ENCODE results near the gene SERPINA4. TPM values are rescaled to one million over a fixed set of nuclear protein-coding genes. Genes with fewer than 3 reads are reported as not detected.

Gene SERPINA4
- total and polyA plus RNA-seq, 2 of the 13 experiments (the other 11 are each of a cell fraction or from before 2014, with no cell fraction given) = 39.1 to 57.8 TPM

GRCh38 chr14:94598816-94599655 is 37.8 kb downstream of the SERPINA4 start (continued):
- TF ChIP-seq REST (IDR thresholded peaks at IDR 0.05; ENCODE audit: borderline replicate concordance in 1 of 2, low read depth in 1 of 2, low read length in 2 of 2) (peak in 1 of 2 experiments; percentile 70; a peak in 1 of 4 replicates), ZNF224 (CRISPR knock-in tag; IDR thresholded peaks at IDR 0.05) (no peak), NFKB2 (CRISPR knock-in tag; IDR thresholded peaks at IDR 0.05; ENCODE audit: borderline replicate concordance) (no peak), SMARCC2 (IDR thresholded peaks at IDR 0.05) (no peak), RFXANK (CRISPR knock-in tag; IDR thresholded peaks at IDR 0.05) (no peak), ZNF660 (CRISPR knock-in tag; IDR thresholded peaks at IDR 0.05; ENCODE audit: borderline replicate concordance, low read depth) (no peak), CCDC6 (CRISPR knock-in tag; IDR thresholded peaks at IDR 0.05) (peak; percentile 93), NPAS2 (CRISPR knock-in tag; IDR thresholded peaks at IDR 0.05; ENCODE audit: borderline replicate concordance) (no peak), ZNF770 (CRISPR knock-in tag; IDR thresholded peaks at IDR 0.05) (no peak; the same call in 1 of the 2 replicates), TGIF2 (CRISPR knock-in tag; IDR thresholded peaks at IDR 0.05) (peak; percentile 70), IRX3 (CRISPR knock-in tag; IDR thresholded peaks at IDR 0.05; ENCODE audit: borderline replicate concordance, low read depth) (0 out of 2 replicates have a peak, but pooled peaks have one; percentile 67), ZBTB37 (CRISPR knock-in tag; IDR thresholded peaks at IDR 0.05) (peak; percentile 73), ZNF335 (CRISPR knock-in tag; IDR thresholded peaks at IDR 0.05) (peak; percentile 82; the same call in 1 of the 2 replicates), SETDB1 (CRISPR knock-in tag; IDR thresholded peaks at IDR 0.05; ENCODE audit: borderline replicate concordance) (no peak), RORA (CRISPR knock-in tag; IDR thresholded peaks at IDR 0.05) (no peak), GFI1 (CRISPR knock-in tag; IDR thresholded peaks at IDR 0.05; ENCODE audit: borderline replicate concordance) (peak; percentile 99), ZBTB7B (CRISPR knock-in tag; IDR thresholded peaks at IDR 0.05) (peak; percentile 98), IRF2 (CRISPR knock-in tag; IDR thresholded peaks at IDR 0.05) (peak; percentile 83)
- TF ChIP-seq, protein P1, sequence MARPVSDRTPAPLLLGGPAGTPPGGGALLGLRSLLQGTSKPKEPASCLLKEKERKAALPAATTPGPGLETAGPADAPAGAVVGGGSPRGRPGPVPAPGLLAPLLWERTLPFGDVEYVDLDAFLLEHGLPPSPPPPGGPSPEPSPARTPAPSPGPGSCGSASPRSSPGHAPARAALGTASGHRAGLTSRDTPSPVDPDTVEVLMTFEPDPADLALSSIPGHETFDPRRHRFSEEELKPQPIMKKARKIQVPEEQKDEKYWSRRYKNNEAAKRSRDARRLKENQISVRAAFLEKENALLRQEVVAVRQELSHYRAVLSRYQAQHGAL (CRISPR knock-in tag; IDR thresholded peaks at IDR 0.05; ENCODE audit: not compliant biosample characterization) = no peak
- TF ChIP-seq, protein P2, sequence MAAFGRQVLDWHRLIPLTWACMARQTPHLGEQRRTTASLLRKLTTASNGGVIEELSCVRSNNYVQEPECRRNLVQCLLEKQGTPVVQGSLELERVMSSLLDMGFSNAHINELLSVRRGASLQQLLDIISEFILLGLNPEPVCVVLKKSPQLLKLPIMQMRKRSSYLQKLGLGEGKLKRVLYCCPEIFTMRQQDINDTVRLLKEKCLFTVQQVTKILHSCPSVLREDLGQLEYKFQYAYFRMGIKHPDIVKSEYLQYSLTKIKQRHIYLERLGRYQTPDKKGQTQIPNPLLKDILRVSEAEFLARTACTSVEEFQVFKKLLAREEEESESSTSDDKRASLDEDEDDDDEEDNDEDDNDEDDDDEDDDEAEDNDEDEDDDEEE (CRISPR knock-in tag; IDR thresholded peaks at IDR 0.05) = no peak

All from HepG2 (cell line).